HFF-Myc (cell line): Measurements from ENCODE around the gene SYNPO2L.

Experiments
- DNase-seq: peaks from one replicate; pipeline ENCODE4 v3.0.0-alpha.2; 2011; ENCODE audit warnings: low read depth; ENCODE audit errors: extremely low read depth
- H3K4me3 ChIP-seq: replicated peaks from 2 replicates; pipeline ENCODE4 v1.5.1; 2011; ENCODE audit warnings: low read depth, mild to moderate bottlenecking, control low read depth, low read length
- TF ChIP-seq, protein P1 (sequence below): IDR thresholded peaks from 2 replicates; pipeline ENCODE4 v1.5.1; 2012; ENCODE audit warnings: mild to moderate bottlenecking, low read depth, low read length, control low read depth; ENCODE audit errors: missing control alignments

The SYNPO2L gene

GRCh38 chr10:73614720-73615119, 41.1 kb downstream of the SYNPO2L start:
- TF ChIP-seq, protein P1, sequence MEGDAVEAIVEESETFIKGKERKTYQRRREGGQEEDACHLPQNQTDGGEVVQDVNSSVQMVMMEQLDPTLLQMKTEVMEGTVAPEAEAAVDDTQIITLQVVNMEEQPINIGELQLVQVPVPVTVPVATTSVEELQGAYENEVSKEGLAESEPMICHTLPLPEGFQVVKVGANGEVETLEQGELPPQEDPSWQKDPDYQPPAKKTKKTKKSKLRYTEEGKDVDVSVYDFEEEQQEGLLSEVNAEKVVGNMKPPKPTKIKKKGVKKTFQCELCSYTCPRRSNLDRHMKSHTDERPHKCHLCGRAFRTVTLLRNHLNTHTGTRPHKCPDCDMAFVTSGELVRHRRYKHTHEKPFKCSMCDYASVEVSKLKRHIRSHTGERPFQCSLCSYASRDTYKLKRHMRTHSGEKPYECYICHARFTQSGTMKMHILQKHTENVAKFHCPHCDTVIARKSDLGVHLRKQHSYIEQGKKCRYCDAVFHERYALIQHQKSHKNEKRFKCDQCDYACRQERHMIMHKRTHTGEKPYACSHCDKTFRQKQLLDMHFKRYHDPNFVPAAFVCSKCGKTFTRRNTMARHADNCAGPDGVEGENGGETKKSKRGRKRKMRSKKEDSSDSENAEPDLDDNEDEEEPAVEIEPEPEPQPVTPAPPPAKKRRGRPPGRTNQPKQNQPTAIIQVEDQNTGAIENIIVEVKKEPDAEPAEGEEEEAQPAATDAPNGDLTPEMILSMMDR: no peak
- no peak overlapping the region for H3K4me3 ChIP-seq
- DNase-seq: no peak

GRCh38 chr10:73609116-73609515, 46.7 kb downstream of the SYNPO2L start:
- TF ChIP-seq, protein P1: no peak
- no peak overlapping the region for H3K4me3 ChIP-seq
- no peak for DNase-seq

GRCh38 chr10:73601486-73601921, 54.3 kb downstream of the SYNPO2L start:
- no peak overlapping the region for H3K4me3 ChIP-seq
- DNase-seq: no peak
- TF ChIP-seq, protein P1: no peak

- no peak for DNase-seq
- H3K4me3 ChIP-seq: no peak overlapping the region
- TF ChIP-seq, protein P1: no peak
Measured at GRCh38 chr10:73597346-73597745, 58.5 kb downstream of the SYNPO2L start.
